ENCODE results near the gene APBA1.

GRCh38 chr9:69496846-69497450 lies 175.2 kb downstream of the APBA1 start:
- TF ChIP-seq CTCF (IDR thresholded peaks at IDR 0.05) (no peak), EZH2 (IDR thresholded peaks at IDR 0.05) (no peak), EZH2phosphoT487 (IDR thresholded peaks at IDR 0.05) (no peak)

Measured in neural progenitor cell (in vitro differentiated cells).